ENCODE data around the gene MGAT4D. TPM values are rescaled to one million over a fixed set of nuclear protein-coding genes. Genes with fewer than 3 reads are reported as not detected.

The MGAT4D gene
- not detected for total RNA-seq

DNA sequence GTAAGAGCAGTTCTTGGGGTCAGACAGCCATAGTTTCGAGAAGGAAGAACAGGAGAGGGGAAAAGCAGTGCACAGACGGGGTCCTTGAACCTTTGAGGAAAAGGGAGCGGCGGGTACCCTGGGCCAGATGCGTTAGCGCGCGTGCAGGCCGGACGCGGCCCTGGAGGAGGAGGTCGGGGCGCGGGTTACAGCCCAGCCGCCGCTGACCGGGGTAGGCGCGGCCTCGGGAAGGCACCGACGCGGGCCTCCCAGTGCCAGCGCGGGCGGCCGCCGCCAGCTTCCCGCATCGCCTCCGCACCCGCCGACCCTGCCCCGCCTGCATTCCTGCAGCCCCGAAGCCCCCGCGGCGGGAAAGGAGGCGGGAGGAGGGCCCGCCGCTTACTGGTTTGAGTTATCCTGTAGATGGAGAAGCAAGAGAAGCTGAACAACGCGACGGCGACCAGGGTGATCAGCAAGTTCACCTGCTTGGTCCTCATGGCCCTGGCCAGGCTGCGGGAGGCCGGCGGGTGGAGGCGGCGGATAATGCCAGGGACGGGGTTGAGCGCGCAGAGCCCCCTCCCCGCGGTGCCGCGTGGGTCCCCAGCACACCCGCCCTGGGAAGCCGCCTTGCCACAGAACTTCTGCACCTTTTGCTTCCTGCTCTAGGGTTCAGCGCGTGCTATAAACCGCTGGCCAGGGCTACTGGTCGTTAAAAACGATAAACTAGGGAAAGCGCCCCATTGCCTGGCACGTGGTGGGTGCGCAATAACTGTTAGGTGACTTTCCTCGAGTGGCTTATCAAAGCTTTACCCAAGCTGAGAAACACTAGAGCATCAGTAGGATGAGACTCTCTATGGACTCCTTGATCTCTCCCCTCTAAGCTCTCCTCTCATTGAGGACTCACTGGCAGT, at the start of gene MGAT4D:
MGAT4D (minus strand) TSS at position 547 of the 890 bp plus-strand sequence; CDS start at position 476, 71 bp downstream.
- Histone ChIP-seq H3K36me3 (no peaks in the 10 kb centered on the region), H3K9me3 (no peaks in the 10 kb centered on the region), H3K27me3 (peaks cover 0 to 18% of the 10 kb centered on the region in 2 donors), H3K4me1 (peaks cover 0 to 8% (median 0%) of the 10 kb centered on the region in 4 donors), H3K27ac (no peak within 1 kb of the TSS), H3K4me3 (peak within 1 kb of the TSS in 3 of 4 donors; percentile 20 to 53 (median 39))
- peak in 1 of 3 donors; percentile 51 for DNase-seq
- TF ChIP-seq POLR2A (IDR thresholded peaks at IDR 0.05) = no peak
- TF ChIP-seq CTCF (IDR thresholded peaks at IDR 0.05) = no peak

GRCh38 chr4:140533951-140534480, 35.9 kb upstream of the MGAT4D start:
- Histone ChIP-seq H3K9me3 (no peaks in the 10 kb centered on the region), H3K27me3 (no peaks in the 10 kb centered on the region), H3K4me3 (no peak overlapping the region), H3K4me1 (no peaks in the 10 kb centered on the region), H3K27ac (no peak overlapping the region), H3K36me3 (peaks cover 0 to 33% (median 0%) of the 10 kb centered on the region in 3 donors)
- DNase-seq = no peak
- TF ChIP-seq POLR2A (IDR thresholded peaks at IDR 0.05) (no peak), CTCF (IDR thresholded peaks at IDR 0.05) (no peak)

- no peaks in the 10 kb centered on the region for H3K27me3 ChIP-seq
- H3K4me1 ChIP-seq = peaks cover 0 to 9% (median 0%) of the 10 kb centered on the region in 4 donors
- TF ChIP-seq CTCF (IDR thresholded peaks at IDR 0.05) = no peak
- TF ChIP-seq POLR2A (IDR thresholded peaks at IDR 0.05) = no peak
- H3K27ac ChIP-seq = no peak overlapping the region
- H3K36me3 ChIP-seq = peaks cover 0 to 9% (median 0%) of the 10 kb centered on the region in 3 donors
- H3K4me3 ChIP-seq = no peak overlapping the region
- H3K9me3 ChIP-seq = no peaks in the 10 kb centered on the region
- DNase-seq = no peak
Observed at GRCh38 chr4:140529434-140529833, 31.3 kb upstream of the MGAT4D start.

- Histone ChIP-seq H3K27ac (peak within 1 kb of the TSS; percentile 83 to 93 (median 88)), H3K36me3 (peaks cover 0 to 9% (median 0%) of the 10 kb centered on the region in 3 donors)
Observed at GRCh38 chr4:140523857-140524742, 26.0 kb upstream of the MGAT4D start, which contains the start of gene ELMOD2. Gene ELMOD2 (plus strand): TSS chr4:140524168. CDS start chr4:140525429, 1,261 bp downstream.

More at GRCh38 chr4:140523857-140524742, 26.0 kb upstream of the MGAT4D start, which contains the start of gene ELMOD2:
- H3K27me3 ChIP-seq = no peaks in the 10 kb centered on the region
- TF ChIP-seq CTCF (IDR thresholded peaks at IDR 0.05) (peak; percentile 55 to 97 (median 93)), POLR2A (IDR thresholded peaks at IDR 0.05) (peak; percentile 72 to 80)
- peak; percentile 97 to 100 (median 99) for DNase-seq
- no peaks in the 10 kb centered on the region for H3K9me3 ChIP-seq
- H3K4me3 ChIP-seq = peak within 1 kb of the TSS; percentile 71 to 90 (median 86)
- peaks cover 0 to 15% (median 0%) of the 10 kb centered on the region in 4 donors for H3K4me1 ChIP-seq
